Keratinocyte (primary cell): ENCODE data around the gene TOMM5. TPM values are rescaled to one million over a fixed set of nuclear protein-coding genes. Genes with fewer than 3 reads are reported as not detected.

ENCODE experiments used
- DNase-seq: peaks from one replicate; pipeline ENCODE4 v3.0.0-alpha.2; 2011; ENCODE audit warnings: low read depth, missing footprints, low spot score
- FAIRE-seq: peaks from 2 replicates; lab custom pipeline; 2011; peaks lifted over from hg19 to GRCh38; lab: Jason Lieb, UNC
- H2AFZ ChIP-seq: 2 replicates; pipeline ENCODE4 v1.6.0; 2012; ENCODE audit warnings: low read length, control low read depth, inconsistent platforms; ENCODE audit not compliant: control insufficient read depth
- H3K27ac ChIP-seq: 2 replicates; pipeline ENCODE4 v1.5.1; 2011; ENCODE audit warnings: low read length; ENCODE audit not compliant: control insufficient read depth, insufficient read depth
- H3K27me3 ChIP-seq: 3 replicates; pipeline ENCODE4 v1.6.0; 2011; ENCODE audit warnings: low read length; ENCODE audit not compliant: control insufficient read depth, insufficient read depth; ENCODE audit errors: extremely low read depth
- H3K36me3 ChIP-seq, 2 experiments: 2 replicates in 1 of 2; 3 replicates in 1 of 2; pipeline ENCODE4 v1.5.1; 2011; ENCODE audit warnings: low read length in 2 of 2, mild to moderate bottlenecking in 1 of 2; ENCODE audit not compliant: control insufficient read depth in 2 of 2, insufficient read depth in 2 of 2; ENCODE audit errors: extremely low read depth in 1 of 2
- H3K4me1 ChIP-seq: 3 replicates; pipeline ENCODE4 v1.5.1; 2011; ENCODE audit warnings: low read length; ENCODE audit not compliant: control insufficient read depth, insufficient read depth; ENCODE audit errors: extremely low read depth
- H3K4me2 ChIP-seq: 3 replicates; pipeline ENCODE4 v1.6.0; 2011; ENCODE audit warnings: low read depth, low read length; ENCODE audit not compliant: control insufficient read depth, insufficient read depth; ENCODE audit errors: extremely low read depth
- H3K4me3 ChIP-seq, 3 experiments: fragments of 200-600 bp in 1 of 3; sonication (generic) in 1 of 3; 2 replicates in 2 of 3; 3 replicates in 1 of 3; pipeline ENCODE4 v1.5.1; 2011 to 2016; ENCODE audit warnings: low read length in 3 of 3, mild to moderate bottlenecking in 3 of 3, control low read depth in 2 of 3, inconsistent platforms in 1 of 3, low read depth in 1 of 3, mixed read lengths in 1 of 3, mixed run types in 1 of 3, moderate library complexity in 1 of 3; ENCODE audit not compliant: control insufficient read depth in 2 of 3, insufficient read depth in 2 of 3; ENCODE audit errors: extremely low read depth in 1 of 3
- H3K79me2 ChIP-seq: 2 replicates; pipeline ENCODE4 v1.6.0; 2012; ENCODE audit warnings: low read length; ENCODE audit not compliant: control insufficient read depth, insufficient read depth
- H3K9ac ChIP-seq: 3 replicates; pipeline ENCODE4 v1.6.0; 2011; ENCODE audit warnings: low read length; ENCODE audit not compliant: control insufficient read depth, insufficient read depth; ENCODE audit errors: extremely low read depth
- H3K9me1 ChIP-seq: 3 replicates; pipeline ENCODE4 v1.6.0; 2011; ENCODE audit warnings: low read length; ENCODE audit not compliant: control insufficient read depth, insufficient read depth; ENCODE audit errors: extremely low read depth
- H3K9me3 ChIP-seq: 2 replicates; pipeline ENCODE4 v1.5.1; 2012; ENCODE audit warnings: low read depth, low read length; ENCODE audit not compliant: control insufficient read depth
- H4K20me1 ChIP-seq: 3 replicates; pipeline ENCODE4 v1.6.0; 2011; ENCODE audit warnings: low read length; ENCODE audit not compliant: control insufficient read depth, insufficient read depth; ENCODE audit errors: extremely low read depth
- CTCF ChIP-seq, 3 experiments: IDR thresholded peaks in 1 of 3; conservative IDR thresholded peaks in 1 of 3; optimal IDR thresholded peaks in 1 of 3; 2 replicates in 2 of 3; 3 replicates in 1 of 3; pipeline versions ENCODE3 to v1.5.1; 2011; ENCODE audit warnings: low read length in 3 of 3, mild to moderate bottlenecking in 3 of 3, moderate library complexity in 2 of 3, control low read depth in 1 of 3, inconsistent platforms in 1 of 3; ENCODE audit not compliant: insufficient read depth in 2 of 3; ENCODE audit errors: extremely low read depth in 1 of 3
- EZH2 ChIP-seq: IDR thresholded peaks from one replicate; pipeline ENCODE4 v1.6.1; 2012; ENCODE audit warnings: inconsistent platforms, mild to moderate bottlenecking, low read length, moderate library complexity
- dilution Hi-C: fragments of 300-500 bp; cut with MboI; formaldehyde crosslinking; loops from one replicate; pipeline ENCODE4 v1.7.0; 2020; ENCODE audit warnings: low sequenced_read_pairs; ENCODE audit not compliant: extremely low pct_ligation_motif_present
- polyA plus RNA-seq, 5 experiments: library from polyadenylated mRNA; depleted of rRNA in 3 of 5; stranded (reverse) in 3 of 5; stranded (forward) in 1 of 5; unstranded in 1 of 5; fragments of >200 nt; gene quantifications; 1 replicate in 1 of 5; 2 replicates in 3 of 5; 3 replicates in 1 of 5; pipeline versions ENCODE4 v1.2.1 to v1.2.3, GENCODE V29; 2011 to 2012; ENCODE audit warnings: missing spikeins in 2 of 5, low read depth in 1 of 5, low replicate concordance in 1 of 5

Gene TOMM5
- polyA plus RNA-seq, 1 donor (not counting 4 experiments of a cell fraction or from before 2014, with no cell fraction given), result 232 TPM

- dilution Hi-C loops, result no loop called here
- H3K4me2 ChIP-seq, result no peak overlapping the region
- no peak overlapping the region for H3K9ac ChIP-seq
- no peaks in the 10 kb centered on the region for H4K20me1 ChIP-seq
- H3K36me3 ChIP-seq, result no peaks in the 10 kb centered on the region
- H3K9me1 ChIP-seq, result no peaks in the 10 kb centered on the region
- H2AFZ ChIP-seq, result no peak overlapping the region
- no peaks in the 10 kb centered on the region for H3K79me2 ChIP-seq
- FAIRE-seq (no peak), DNase-seq (no peak)
- H3K9me3 ChIP-seq, result no peaks in the 10 kb centered on the region
- no peak overlapping the region for H3K27ac ChIP-seq
- H3K4me3 ChIP-seq, result no peak overlapping the region
- TF ChIP-seq CTCF (optimal IDR thresholded peaks at IDR 0.05 in 1 of 3, IDR thresholded peaks at IDR 0.05 in 1 of 3, conservative IDR thresholded peaks at IDR 0.05 in 1 of 3; ENCODE audit: extremely low read depth in 1 of 3, insufficient read depth in 2 of 3, low read length in 3 of 3) (no peak), EZH2 (no peak)
- H3K4me1 ChIP-seq, result no peaks in the 10 kb centered on the region
- H3K27me3 ChIP-seq, result no peaks in the 10 kb centered on the region
These were observed 34.4 kb upstream of the TOMM5 start for GRCh38 chr9:37626708-37627292.

GRCh38 chr9:37625758-37626147, 33.4 kb upstream of the TOMM5 start:
- no peaks in the 10 kb centered on the region for H3K9me1 ChIP-seq
- no peak overlapping the region for H3K4me3 ChIP-seq
- H3K4me2 ChIP-seq, result no peak overlapping the region
- FAIRE-seq, result no peak
- no peak overlapping the region for H2AFZ ChIP-seq
- TF ChIP-seq EZH2, result no peak
- no peak for TF ChIP-seq CTCF (optimal IDR thresholded peaks at IDR 0.05 in 1 of 3, IDR thresholded peaks at IDR 0.05 in 1 of 3, conservative IDR thresholded peaks at IDR 0.05 in 1 of 3; ENCODE audit: extremely low read depth in 1 of 3, insufficient read depth in 2 of 3, low read length in 3 of 3)
- H3K27ac ChIP-seq, result no peak overlapping the region
- H3K36me3 ChIP-seq, result no peaks in the 10 kb centered on the region
- H3K9ac ChIP-seq, result no peak overlapping the region
- no peaks in the 10 kb centered on the region for H3K79me2 ChIP-seq
- dilution Hi-C loops, result no loop called here
- no peak for DNase-seq
- H3K9me3 ChIP-seq, result no peaks in the 10 kb centered on the region
- H3K4me1 ChIP-seq, result no peaks in the 10 kb centered on the region
- H4K20me1 ChIP-seq, result no peaks in the 10 kb centered on the region
- no peaks in the 10 kb centered on the region for H3K27me3 ChIP-seq
